ENCODE data around the gene DHRS12.

DHRS12 gene

DNA sequence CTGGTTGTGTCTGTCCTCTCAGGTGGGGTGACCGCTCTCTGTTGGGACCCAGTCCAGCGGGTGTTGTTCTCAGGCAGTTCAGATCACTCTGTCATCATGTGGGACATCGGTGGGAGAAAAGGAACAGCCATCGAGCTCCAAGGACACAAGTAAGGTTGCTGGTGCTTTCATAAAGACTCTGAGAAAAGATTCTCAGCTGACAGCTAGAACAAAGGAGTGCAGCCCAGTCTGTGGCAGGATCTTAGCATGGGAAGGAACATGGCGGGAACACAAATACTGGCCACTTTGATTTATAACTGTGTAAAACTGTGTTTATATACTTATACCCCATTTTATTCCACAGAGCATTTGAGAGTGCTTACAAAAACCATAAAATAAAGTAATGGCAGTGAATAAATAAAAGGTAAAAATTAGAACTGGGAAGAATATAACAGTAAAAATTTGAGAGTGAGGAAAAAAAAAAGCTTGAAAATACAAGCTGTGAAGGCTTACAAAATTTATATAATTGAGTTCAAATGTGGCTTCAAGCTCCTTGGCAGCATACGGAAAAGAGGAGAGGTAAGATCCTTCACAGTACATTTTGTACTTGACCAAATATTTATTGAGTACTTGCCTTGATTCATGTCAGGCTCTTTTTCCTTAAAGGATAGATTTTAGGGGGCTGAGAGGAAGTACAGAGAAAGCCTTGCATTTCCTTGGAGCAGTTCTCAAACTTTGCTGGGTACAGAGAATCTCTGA lies 64.8 kb downstream of the DHRS12 start:
- TF ChIP-seq, protein P1, sequence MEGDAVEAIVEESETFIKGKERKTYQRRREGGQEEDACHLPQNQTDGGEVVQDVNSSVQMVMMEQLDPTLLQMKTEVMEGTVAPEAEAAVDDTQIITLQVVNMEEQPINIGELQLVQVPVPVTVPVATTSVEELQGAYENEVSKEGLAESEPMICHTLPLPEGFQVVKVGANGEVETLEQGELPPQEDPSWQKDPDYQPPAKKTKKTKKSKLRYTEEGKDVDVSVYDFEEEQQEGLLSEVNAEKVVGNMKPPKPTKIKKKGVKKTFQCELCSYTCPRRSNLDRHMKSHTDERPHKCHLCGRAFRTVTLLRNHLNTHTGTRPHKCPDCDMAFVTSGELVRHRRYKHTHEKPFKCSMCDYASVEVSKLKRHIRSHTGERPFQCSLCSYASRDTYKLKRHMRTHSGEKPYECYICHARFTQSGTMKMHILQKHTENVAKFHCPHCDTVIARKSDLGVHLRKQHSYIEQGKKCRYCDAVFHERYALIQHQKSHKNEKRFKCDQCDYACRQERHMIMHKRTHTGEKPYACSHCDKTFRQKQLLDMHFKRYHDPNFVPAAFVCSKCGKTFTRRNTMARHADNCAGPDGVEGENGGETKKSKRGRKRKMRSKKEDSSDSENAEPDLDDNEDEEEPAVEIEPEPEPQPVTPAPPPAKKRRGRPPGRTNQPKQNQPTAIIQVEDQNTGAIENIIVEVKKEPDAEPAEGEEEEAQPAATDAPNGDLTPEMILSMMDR (IDR thresholded peaks at IDR 0.05; ENCODE audit: insufficient read depth, low read length, poor library complexity, severe bottlenecking) = no peak
- H3K36me3 ChIP-seq (ENCODE audit: control insufficient read depth, insufficient read depth, low read length) = no peaks in the 10 kb centered on the region; the same call in 1 of the 2 replicates
- no peak overlapping the region for H3K4me3 ChIP-seq (replicated peaks; ENCODE audit: low read depth, low read length)
- no peak for DNase-seq (ENCODE audit: extremely low read depth, insufficient read length)
- H3K27me3 ChIP-seq (replicated peaks; ENCODE audit: control insufficient read depth, insufficient read depth, low read length) = no peaks in the 10 kb centered on the region

DNA sequence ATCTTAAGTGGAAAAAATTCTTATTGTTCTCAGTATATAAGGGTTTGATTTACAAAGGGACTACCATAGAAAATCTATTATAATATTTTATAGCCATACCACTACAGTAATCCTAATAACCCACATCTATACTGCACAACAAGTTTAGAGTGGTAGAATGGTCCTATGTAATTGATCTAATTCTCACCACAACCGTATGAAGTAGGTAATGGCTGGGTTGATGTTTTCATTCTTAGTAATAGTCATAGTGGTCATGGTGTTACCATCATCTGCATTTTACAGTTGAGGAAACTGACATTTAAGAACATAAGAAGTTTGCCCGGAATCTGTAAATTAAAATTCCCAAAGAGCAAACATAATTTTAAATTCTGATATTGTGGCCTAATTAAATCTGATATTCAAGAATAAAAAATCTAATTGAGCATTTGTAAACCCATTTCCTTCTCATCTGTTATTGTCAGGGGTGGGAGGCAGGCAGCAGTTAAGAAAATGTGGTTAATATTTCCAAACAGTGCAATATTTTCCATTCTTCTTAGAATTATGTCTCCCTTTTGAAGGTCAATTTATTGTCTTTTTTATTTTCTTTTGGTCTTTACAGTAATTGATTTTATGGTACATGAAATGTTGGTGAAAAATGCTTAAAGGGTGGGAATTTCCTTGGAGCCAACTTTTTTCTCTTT lies 65.6 kb downstream of the DHRS12 start:
- TF ChIP-seq, protein P1 (IDR thresholded peaks at IDR 0.05; ENCODE audit: insufficient read depth, low read length, poor library complexity, severe bottlenecking) = no peak
- Histone ChIP-seq H3K4me3 (replicated peaks; ENCODE audit: low read depth, low read length) (no peak overlapping the region), H3K36me3 (ENCODE audit: control insufficient read depth, insufficient read depth, low read length) (no peaks in the 10 kb centered on the region), H3K27me3 (replicated peaks; ENCODE audit: control insufficient read depth, insufficient read depth, low read length) (no peaks in the 10 kb centered on the region)
- no peak for DNase-seq (ENCODE audit: extremely low read depth, insufficient read length)

DNA sequence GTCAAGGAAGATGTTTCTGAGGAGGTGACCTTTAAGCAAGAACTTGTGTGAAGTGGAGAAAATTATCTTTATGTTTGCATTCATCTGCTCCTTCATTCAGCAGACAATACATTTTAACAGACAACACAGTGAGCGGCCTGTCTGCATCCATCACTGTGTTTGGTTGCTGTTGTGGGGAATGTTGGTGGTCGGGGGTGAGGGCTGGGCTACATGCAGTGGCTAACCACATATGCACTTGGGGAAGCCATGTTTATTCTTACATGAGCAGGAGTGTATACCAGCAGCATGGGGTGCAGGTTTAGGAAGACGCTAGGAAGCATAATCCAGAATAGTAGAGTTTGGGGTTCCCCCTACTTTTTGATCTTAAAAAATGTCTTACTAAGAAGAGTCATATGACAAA lies 66.4 kb downstream of the DHRS12 start:
- Histone ChIP-seq H3K4me3 (replicated peaks; ENCODE audit: low read depth, low read length) (no peak overlapping the region), H3K27me3 (replicated peaks; ENCODE audit: control insufficient read depth, insufficient read depth, low read length) (no peaks in the 10 kb centered on the region), H3K36me3 (ENCODE audit: control insufficient read depth, insufficient read depth, low read length) (no peaks in the 10 kb centered on the region)
- DNase-seq (ENCODE audit: extremely low read depth, insufficient read length) = no peak
- TF ChIP-seq, protein P1 (IDR thresholded peaks at IDR 0.05; ENCODE audit: insufficient read depth, low read length, poor library complexity, severe bottlenecking) = no peak

DNA sequence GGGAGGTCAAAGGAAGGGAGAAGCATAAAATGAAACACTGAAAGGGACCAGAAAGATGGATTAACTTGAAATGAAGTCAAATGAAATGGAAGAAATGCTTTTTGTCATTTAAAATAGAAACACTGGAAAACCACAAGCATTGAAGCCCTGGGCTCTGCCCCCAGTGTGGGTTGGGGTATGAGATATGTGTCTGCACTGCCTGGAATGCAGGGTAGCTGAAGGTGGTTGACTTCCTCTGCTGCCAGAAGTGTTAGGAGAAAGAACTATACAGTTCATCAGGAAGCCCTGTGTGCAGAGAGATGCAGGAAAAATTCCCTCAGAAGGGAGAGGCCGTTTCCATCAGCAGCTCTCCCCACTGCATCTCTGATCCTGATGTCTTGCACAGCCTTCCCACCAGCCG lies 69.2 kb downstream of the DHRS12 start:
- no peaks in the 10 kb centered on the region for H3K36me3 ChIP-seq (ENCODE audit: control insufficient read depth, insufficient read depth, low read length)
- H3K27me3 ChIP-seq (replicated peaks; ENCODE audit: control insufficient read depth, insufficient read depth, low read length) = no peaks in the 10 kb centered on the region
- TF ChIP-seq, protein P1 (IDR thresholded peaks at IDR 0.05; ENCODE audit: insufficient read depth, low read length, poor library complexity, severe bottlenecking) = no peak
- no peak overlapping the region for H3K4me3 ChIP-seq (replicated peaks; ENCODE audit: low read depth, low read length)
- DNase-seq (ENCODE audit: extremely low read depth, insufficient read length) = no peak

DNA sequence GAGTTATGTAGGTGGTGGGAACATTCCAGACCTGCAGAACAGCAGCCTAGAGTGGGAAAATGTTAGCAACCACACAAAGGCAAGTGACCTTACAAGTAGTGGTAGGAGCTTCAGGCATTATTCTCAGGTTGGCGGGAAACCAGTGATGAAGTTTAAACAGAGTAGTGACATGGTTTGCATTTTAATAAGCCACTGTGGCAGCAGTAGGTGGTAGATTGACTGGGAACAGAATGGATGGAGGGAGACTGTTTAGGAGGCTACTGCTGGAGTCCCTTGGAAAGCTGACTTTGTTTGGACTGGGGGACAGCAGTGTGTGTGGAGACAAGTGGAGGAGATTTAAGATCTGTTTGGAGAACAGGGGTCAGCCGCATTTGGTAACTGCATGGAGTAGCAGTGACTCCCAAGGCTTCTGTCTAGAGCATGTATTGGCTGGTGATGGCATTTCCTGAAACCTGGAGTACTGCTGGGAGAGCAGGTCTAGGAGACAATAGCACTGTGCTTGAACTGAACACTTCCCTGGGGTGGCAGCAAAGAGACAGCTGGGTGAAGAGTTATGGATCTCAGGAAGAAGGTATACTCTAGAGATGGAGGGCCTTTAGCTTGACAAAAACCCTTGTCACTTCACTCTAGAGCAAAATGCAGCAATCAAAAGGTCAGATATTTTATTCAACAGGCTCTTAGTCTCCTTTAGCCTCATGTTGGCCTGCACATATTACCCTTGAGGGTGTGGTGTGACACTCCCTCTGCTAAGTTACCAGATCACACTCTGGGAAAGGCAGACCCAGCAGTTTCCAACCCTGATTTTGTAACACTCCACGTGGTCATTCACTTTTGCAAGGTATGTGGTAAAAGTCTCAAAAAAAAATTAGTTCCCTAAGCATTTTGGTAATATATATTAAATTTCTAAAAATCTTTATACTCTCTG lies 70.3 kb downstream of the DHRS12 start:
- Histone ChIP-seq H3K27me3 (replicated peaks; ENCODE audit: control insufficient read depth, insufficient read depth, low read length) (no peaks in the 10 kb centered on the region), H3K4me3 (replicated peaks; ENCODE audit: low read depth, low read length) (no peak overlapping the region), H3K36me3 (ENCODE audit: control insufficient read depth, insufficient read depth, low read length) (no peaks in the 10 kb centered on the region)
- TF ChIP-seq, protein P1 (IDR thresholded peaks at IDR 0.05; ENCODE audit: insufficient read depth, low read length, poor library complexity, severe bottlenecking) = no peak
- DNase-seq (ENCODE audit: extremely low read depth, insufficient read length) = no peak
